GM19452 (cell line): ENCODE data around the gene CLMN.
A peak's percentile ranks its signal among the peaks of the same experiment; 100 is the strongest.

Experiments used
- ATAC-seq: cut with Tn5 transposase; IDR thresholded peaks from one replicate; pipeline ENCODE4 v1.9.1; 2021; ENCODE audit not compliant: unreplicated experiment

Gene CLMN

DNA sequence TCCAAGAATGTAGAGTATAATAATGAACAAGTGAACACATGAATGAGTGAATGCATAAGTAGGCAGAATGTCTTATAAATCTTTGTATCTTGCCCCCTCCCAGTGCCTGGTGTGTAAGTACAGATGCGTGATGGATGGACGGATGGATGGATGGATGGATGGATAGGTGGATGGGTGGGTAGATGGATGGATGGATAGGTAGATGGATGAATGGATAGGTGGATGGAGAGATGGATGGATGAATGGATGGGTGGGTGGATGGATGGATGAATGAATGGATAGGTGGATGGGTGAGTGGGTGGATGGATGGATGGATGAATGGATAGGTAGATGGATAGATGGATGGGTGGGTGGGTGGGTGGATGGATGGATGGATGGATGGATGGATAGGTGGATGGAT lies 74.4 kb downstream of the CLMN start:
- no peak for ATAC-seq

DNA sequence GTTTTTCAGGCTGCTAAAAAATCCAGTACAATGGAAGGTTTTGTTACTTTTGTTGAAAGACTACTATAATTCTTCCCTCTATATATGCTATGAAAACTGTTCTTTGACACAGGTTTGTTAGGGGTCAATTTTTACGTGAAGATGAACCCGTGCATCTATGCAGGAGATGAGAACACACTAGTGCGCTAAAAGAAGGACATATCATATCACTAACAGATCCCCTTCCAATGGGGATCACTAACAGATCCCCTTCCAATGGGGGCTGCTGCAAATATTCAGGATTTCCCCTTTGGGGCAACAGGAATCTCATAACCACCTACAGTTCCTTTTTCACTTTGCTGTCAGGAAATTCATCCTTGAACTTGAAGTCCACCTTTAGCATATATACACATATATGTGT lies 75.1 kb downstream of the CLMN start:
- no peak for ATAC-seq

DNA sequence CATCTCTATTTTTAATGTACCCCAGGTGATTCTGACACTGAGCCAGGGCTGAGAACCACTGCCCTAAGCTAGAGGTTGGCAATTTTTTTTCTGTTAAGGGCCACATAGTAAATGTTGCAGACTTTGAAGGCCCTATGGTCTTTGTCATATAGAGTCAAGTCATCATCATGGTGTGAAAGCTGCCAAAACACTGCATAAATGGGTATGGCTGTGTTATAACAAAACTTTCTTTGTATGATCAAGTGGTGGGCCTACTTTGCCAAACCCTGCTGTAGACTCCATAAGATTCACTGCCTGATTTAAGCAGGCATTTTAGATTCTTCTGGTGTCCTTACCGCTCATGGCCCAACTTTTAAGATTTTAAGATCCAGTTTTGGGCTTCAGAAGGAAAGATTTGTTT lies 76.8 kb downstream of the CLMN start:
- no peak for ATAC-seq

DNA sequence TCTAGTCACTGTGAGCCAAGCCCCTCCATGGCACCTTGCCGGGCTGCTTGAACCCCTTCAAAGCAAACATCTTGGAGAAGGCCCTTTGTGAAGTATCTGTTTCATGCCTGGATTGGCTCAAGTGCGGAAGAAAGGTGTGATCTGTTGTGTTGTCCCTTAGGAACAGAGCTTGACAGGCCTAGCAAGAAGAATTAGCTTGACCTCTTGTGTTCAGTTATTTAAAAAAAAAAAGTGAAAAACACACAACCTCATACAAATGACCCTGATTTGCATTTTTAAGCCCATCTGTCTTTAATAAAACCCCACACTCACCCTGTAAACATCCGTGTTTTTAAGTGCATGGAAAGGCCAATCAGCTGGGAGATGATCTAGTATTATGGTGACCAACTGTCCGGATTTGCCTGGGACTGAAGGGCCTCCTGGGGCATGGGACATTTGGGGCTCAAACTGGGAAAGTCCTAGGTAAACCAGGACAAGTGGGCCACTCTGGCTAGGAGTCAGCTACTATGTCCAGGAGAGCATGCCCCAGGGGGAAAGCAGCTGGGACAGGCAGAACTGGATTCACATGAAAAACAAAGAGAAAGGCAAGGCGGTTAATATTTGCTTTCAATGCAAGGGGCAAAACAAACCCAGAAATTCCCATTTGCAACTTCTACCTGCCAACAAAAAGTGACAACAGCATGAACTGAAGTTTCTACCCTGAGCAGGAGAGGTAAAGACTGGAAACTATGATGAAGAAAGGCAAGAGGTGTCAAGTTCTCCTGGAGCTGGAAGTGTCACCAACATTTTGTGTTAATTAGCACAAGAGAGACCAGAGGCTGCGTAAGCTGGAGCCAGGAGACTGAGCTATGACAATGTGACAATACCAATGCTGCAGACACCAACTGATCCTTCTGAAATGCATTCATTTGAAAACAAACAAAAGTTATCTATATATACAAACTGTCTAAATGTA lies 78.6 kb downstream of the CLMN start:
- ATAC-seq = no peak

DNA sequence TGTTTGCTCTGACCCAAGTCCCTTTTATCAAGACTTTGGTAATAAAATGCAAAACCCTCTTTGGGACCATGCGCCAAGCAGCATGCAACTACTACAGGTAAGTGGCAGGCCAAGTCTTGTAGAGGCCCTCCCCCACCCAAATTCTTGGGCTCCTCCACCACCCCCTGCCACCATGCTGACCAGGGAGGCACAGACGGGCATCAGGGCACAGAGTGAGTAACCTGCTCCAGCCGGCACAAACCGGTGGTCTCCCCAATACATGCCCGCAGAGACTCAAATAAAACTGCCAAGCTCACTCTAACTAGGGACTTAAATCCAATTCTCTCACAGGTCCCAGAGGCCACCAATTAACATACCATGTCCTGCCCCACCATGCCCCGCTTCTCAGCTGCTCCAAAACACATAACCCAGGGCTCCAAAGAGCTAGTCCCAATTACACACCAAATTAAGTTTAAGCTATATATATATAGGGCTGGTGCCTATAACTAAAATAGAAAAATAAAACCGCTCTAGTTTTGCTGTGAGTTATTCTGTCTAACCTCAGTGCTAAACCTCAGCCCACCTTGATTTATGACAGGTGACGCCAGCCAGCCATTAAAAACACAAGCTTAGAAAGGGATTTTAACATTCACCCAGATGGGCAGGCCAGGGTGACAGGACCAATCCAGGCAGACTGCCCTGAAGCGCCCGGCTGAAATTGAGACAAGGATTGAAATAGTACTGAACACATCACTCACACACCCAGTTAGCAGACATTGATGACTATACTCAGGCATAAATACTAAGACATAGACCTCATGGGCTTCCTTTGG lies 81.0 kb downstream of the CLMN start:
- no peak for ATAC-seq

DNA sequence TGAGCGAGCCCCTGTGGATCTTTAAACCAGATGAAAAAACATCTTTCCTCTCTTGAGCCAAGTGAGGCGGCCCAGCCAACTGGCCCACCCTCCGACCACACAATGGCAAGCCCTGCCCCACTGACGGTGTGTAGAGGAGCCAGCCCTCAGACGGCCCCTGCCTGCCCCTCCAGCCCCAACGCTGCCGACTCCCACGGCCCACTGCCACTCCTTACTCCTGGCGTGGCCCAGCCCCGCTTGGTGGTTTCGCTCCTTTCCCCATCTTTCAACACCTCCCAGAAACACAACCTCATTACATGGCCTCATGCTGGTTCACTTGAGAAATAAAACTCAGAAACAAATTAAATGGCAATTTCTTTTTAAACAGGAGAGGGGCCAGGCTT lies 81.8 kb downstream of the CLMN start:
- ATAC-seq = no peak

DNA sequence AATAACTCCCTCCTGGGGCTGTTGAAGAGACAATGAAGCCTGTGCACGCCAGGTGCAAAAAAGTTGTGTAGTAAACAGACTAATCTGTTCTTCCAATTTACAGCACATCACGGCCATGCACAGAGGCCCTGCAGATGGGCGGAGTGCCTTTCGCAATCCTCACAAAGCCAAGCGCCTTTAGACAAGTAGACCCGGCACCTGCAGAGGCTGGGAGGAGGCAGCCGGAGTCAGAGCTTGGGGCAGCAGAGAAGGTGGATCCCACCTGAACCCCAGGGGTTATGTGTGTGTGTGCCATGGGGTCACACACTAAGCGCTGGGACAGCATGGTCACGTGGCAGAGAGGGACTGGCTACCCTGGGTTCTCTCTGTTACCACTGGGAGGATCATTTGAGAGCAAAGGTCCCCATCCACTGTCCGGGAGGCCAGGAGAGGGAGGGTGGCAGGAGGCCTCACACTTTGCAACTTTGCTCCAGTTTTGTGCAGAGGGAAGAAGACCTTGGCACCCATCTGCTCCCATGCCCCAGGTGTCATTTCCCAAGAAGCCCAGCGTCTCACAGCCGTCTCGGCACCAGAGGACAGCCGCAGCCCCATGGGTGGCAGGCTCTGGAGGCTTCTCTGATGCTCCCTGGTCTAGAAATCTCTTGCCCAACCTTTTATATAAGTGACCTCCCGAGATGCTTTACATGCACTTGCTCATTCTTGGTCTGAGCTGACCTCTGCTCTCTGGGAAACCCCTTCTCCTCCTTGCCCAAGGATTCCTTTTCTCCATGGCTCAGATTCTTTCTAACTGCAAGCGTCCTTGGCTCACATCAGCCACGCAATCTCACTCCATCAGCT lies 82.4 kb downstream of the CLMN start:
- no peak for ATAC-seq

DNA sequence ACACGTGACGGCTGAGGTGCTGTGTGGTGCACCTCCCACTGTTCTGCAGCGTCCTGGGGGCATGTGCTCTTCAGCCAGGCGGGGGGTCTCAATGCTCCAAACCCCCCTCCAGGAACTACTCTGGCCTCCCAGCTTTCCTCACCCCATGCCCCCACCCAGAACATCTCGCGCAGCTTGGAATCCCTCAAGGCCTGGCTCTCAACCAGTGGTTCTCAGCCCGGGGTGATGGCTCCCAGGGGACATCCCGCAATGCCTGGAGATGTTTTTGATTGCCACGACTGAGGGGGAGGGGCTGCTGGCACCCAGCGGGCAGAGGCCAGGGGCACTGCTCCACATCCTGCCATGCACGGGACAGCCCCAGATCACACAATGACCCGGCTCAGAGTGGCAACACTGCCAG lies 83.5 kb downstream of the CLMN start:
- no peak for ATAC-seq

DNA sequence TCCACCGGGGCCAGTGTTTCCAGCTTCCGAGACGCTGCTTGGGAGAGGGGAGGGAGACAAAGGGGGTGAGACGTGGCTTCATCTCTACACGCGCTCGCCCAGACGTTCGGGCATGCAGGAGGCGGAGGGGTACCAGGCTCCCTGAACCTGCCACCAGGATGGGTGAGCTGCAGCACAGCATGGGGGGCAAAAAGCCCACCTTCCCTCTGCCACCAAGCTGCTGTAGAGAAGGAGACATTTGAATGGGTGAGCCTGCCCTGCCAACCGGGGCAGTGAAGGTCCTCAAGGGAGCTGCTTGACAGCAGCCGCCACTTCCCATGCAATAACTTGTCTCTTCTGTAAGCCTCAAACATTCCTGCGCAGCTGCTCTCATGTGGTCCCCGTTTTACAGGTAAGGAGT lies 83.9 kb downstream of the CLMN start:
- ATAC-seq = no peak

DNA sequence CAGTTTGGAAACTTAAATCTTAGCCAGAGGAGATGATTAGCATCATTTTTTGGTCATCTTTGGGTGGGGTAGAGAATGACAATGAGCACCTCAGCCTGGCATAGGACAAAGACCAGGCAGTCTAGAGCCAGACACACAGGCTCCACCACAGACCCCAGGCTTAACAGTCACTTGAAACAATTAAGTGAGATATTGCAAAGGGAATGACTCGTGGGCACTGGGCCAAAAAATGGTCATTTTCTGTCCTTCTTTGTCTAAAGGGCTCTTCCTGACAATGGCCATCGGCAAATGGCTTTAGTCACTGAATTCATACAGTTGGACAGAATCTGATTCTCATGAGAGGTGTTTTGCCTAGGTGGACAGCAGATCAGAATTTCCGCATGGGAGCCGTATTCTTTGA lies 84.4 kb downstream of the CLMN start:
- ATAC-seq = no peak

DNA sequence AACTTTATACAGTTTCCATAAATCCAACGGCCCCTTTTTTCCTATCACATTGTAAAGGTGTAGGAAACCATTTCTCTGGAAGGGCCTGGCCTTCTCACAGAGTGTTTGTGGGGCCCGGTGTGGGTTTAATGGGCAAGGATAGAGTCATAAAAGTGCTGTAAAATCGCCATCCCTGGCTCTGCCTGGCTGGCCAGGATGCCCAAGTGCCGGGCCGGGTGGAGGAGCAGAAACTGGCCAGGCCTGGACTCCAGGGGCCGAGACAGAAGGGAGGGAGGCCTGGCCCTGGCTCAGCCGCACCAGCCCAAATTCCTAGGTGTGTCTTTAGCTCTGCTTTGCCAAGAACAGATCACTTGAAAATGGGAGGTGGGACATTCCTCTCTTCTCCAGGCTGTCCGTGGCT lies 85.3 kb downstream of the CLMN start:
- no peak for ATAC-seq

DNA sequence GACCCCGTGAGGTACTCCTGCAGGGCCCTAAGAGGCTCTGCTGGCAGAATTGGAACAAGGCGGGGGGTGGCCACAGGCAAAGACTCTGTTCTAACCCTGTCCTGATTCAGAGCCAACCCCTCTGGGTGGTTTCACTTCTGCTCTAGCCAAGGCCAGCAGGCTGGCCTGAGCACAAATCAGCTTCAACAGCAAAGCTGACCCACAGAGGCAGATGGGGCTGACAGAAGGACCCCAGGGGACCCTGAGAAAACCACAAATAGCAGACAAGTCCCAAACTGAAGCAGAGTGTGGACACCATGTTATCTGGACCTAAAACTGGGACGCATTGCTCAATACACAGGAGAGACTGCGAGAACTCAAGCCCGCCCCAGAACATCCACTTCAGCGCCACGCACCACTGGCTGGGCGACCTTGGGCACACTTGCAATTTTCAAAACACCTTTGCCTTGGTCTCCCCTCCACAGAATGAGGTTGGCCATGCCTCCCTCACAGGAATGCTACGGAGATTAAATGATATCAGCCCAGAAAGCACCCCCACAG lies 85.9 kb downstream of the CLMN start:
- peak; percentile 95 for ATAC-seq

DNA sequence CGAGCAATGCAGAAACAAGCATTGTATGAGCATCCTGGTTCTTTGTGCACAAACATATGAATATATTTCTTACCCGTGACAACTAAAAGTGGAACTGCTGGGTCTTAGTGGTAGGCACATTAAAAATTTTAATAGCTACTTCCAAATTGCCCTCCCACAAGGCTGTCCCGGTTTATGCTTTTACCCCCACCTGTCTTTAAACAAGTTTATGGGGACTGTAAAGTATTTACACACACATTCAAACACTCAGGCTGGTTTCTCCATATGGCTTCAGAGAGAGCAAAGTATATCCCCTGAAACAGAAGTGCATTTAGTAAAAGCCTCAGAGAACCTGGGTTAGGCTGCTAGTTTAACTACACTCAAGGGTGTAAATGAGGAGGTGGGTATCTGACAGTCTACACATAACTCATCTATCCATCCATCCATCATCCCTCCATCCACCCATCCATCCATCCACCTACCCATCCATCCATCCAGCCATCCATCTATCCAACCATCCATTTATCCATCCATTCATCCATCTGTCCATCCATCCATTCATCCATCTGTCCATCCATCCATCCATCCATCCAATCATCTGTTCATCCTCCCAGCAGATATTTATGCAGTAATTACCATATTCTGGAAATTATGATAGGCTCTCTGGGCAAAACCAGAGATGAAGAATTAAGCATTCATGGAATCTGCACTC lies 86.7 kb downstream of the CLMN start:
- no peak for ATAC-seq

DNA sequence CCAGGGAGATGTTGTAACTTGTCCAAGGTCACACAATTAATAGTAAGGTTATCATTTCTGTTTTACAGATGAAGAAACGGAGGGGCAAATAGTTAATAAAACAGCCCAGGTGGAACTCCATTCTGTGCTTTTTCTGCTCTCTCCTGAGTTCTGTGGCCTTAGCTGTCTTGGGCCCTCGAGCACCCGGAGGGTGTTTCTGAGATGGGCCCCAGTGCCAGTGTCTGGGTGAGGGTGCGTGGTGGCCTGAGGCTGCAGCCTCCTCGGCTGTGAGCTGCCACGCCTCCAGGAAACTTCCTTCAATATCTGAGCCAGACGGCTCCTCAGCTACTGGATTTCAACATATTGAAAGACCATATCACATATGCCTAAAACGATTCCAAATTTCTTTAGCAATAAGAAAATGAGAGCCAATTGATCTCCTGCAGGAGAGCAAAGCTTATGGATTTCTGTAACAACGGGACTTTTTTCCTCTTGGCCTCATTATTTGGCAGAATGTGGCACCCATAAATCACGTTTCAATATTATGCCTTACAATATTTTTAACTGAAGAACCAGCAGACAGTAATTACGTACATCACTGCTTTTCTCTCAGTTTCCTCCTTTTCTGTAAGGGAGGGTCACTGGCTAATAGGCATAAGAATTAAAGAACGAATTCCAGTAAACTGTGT lies 87.6 kb downstream of the CLMN start:
- no peak for ATAC-seq

DNA sequence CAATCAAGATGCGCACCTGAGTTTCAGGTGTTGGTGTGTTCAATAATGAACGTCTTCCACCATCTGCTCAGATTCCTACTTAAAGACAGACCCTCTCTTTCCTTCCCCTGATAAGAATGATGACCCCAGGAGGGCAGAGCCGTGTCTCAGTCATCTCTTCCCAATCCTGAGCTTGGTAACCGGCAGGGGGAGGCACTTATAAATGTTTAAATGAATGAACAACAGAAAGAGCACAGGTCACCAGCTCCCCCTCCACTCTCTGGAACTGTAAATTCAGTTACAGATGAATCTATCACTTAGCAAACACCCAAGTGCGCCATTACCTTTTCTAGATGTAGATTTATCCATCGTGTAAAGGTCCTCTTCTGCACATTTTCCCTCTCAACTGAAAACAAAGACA lies 90.0 kb downstream of the CLMN start:
- no peak for ATAC-seq

DNA sequence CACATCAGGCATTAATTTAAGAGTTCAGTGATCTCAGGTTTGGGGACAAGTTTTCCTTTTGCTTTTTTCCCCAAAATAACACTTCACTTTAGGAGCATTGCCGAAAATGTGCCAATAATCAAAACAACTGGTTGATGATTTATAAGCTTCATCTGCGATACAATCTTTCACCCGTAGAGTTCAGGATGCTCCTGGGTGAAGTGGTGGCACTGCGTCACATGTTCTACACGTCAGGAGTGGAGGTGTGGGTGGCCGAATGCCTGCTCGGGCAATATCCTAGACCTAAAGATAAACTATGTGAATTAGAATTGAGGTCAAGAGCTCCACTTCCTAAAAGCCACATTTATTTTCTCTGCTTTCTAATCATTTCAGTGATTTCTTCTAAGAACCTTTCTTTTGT lies 91.5 kb downstream of the CLMN start:
- no peak for ATAC-seq

DNA sequence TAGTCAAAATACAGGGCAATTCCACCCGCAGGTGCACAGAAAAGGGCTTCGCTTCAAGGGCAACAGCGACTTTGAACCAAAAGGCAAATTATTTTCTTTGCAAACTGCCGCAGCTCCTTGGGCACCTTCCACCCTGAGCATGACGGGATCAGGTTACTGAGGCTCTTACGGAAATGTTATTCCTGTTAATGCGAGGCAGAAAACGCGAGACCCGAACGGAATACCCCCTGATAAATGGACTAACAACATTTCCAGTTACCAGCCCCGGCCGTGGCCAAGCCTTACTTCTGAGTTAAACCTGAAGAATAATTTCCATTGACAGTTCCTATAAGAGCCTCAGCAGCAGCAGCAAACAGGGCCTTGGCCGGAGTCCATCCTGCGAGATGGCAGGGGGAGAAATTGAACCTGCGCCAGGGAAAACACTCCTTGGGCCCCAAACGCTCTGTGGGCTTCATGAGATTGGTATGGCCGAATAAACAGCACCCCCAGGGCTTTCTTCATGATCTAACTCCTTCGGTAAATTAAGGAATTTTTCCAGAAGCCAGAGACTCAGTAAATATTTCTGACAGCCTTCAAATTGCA lies 92.3 kb downstream of the CLMN start:
- no peak for ATAC-seq

DNA sequence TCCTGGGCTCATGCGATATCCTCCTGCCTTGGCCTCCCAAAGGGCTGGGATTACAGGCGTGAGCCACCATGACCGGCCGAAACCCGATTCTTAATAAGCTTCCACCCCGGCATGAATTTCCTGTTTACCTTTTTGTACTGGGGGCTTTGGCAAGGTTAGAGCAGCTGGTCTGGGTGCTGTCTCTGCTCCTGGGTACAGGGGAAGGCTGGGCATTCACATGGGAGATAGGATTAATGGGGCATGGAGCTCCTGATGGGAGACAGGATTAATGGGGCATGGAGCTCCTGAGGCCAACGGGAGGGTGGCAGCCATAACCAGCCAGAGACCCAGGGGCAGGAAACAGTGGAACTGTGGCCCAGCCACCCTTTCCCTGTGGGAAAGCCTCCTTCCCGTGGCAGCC lies 92.9 kb downstream of the CLMN start:
- no peak for ATAC-seq

DNA sequence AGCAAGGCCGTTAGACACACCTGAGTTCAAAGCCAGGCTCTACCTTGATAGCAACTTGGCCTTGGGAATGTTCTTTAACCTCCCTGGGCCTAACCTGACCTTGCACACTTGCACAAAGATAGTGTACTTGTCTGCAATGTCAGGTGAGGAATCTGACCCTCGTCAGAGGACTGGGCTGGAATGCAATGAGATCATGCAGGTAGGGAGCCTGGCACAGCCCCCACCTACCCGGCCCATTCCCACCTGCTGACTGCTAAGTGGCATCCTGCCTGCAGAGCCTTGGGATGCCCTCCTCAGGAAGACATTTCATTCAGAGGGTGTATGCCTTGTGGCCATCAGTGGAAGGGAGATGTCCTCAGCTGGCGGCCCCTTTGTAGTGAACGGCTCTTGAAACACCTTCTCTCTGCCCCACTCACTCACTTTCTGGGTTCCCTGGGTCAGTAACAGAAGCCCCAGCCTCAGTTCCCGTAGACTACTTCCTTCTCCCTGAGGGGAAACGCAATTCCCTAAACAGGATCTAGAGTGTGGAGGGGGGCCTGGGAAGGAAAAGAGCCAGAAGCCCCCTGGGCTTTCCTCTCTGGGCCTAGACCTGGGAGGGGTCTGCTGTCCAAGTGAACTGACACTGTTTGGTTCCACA lies 94.3 kb downstream of the CLMN start:
- ATAC-seq = no peak
